AG09319 (cell line): Measurements from ENCODE around the gene CAMTA1.

Experiments
- DNase-seq: peaks from one replicate; pipeline ENCODE4 v3.0.0-alpha.2; 2010; ENCODE audit warnings: low read depth; ENCODE audit errors: extremely low read depth
- CTCF ChIP-seq: IDR thresholded peaks from 2 replicates; pipeline ENCODE4 v1.5.1; 2011; ENCODE audit warnings: low read depth, mild to moderate bottlenecking, inconsistent platforms, low read length, moderate library complexity

Gene CAMTA1

GRCh38 chr1:7004181-7004580 lies 218.9 kb downstream of the CAMTA1 start:
- DNase-seq: no peak
- no peak for TF ChIP-seq CTCF

DNA sequence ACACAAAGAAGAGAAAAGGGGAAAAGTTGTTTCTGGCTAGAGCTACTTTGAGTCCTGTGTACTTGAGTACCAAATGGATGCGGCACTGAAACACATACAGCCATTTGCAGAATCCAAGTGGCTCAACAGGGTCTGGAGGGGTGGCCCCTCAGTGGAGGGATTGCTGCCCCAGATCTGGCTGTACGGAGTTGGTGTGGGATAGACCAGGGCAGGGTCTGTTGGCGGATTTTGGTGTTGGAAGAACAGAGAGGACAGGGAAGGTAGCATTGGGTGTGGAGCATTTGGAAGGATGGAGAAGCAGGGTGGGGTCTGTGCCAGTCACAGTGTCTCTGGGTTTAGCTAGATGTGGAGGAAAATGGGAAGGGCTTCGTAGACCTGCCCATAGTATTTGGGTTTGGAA lies 220.5 kb downstream of the CAMTA1 start:
- DNase-seq: no peak
- no peak for TF ChIP-seq CTCF

GRCh38 chr1:7006996-7007871 lies 222.0 kb downstream of the CAMTA1 start:
- DNase-seq: no peak
- no peak for TF ChIP-seq CTCF

GRCh38 chr1:7007902-7008301 lies 222.6 kb downstream of the CAMTA1 start:
- TF ChIP-seq CTCF: no peak
- no peak for DNase-seq

- no peak for TF ChIP-seq CTCF
- no peak for DNase-seq
Measured at GRCh38 chr1:7008331-7008730, 223.1 kb downstream of the CAMTA1 start.

DNA sequence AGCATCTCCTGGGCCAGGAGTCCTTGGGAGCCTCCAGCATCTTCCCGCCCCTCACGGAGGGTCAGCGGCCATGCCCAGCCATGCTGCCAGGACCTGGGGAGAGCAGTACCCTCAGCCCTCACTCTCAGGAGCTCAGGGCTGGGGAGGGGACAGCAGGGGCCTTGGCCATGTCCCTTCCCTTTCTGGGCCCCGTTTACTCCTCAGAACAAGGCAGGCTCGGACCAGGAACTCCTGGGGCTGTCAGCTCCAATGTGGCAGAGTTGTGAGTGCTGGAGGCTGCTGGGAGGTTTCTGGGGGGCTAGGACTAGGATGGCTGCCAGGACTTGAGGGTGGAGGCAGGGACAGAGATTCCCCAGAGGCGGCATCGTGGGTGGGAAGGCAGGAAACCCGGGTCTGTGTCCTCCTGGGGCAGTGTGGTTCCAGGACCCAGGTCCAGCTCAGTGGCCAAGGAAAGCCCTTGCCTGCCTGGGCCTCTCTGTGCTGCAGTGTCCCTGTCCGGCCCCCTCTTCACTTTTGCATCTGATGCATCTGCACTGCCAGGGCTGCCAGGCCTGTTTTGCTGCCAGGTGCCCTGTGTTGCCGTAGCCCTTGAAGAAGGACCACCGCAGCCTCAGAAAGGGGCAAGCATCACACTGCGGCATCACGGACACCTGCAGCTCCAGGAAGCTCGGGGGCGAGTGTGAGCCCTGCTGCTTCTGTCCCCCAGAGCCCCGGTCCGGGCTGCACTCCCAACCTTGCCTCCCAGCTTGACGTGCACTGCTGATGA lies 223.9 kb downstream of the CAMTA1 start:
- no peak for TF ChIP-seq CTCF
- no peak for DNase-seq

- no peak for TF ChIP-seq CTCF
- DNase-seq: no peak
Measured at GRCh38 chr1:7009741-7010525, 224.7 kb downstream of the CAMTA1 start.
